ENCODE data around the gene UBAC2.

- TF ChIP-seq CTCF (conservative IDR thresholded peaks at IDR 0.05; ENCODE audit: low read depth, low read length), result no peak
- TF ChIP-seq RAD21 (IDR thresholded peaks at IDR 0.05; ENCODE audit: low read length), result no peak
- TF ChIP-seq MXI1 (IDR thresholded peaks at IDR 0.05; ENCODE audit: borderline replicate concordance, low read depth, low read length), result no peak
- TF ChIP-seq POLR2A (IDR thresholded peaks at IDR 0.05; ENCODE audit: low read depth, low read length), result no peak
Observed at GRCh38 chr13:99331881-99332293, 131.2 kb downstream of the UBAC2 start.

Measured in IMR-90 (cell line).